Measurements from ENCODE around the gene TNFRSF8.

Gene TNFRSF8

GRCh38 chr1:12153181-12153785 is 90.2 kb downstream of the TNFRSF8 start:
- DNase-seq (ENCODE audit: low read depth in 2 of 2, low spot score in 1 of 2) = no peak

- DNase-seq (ENCODE audit: low read depth in 2 of 2, low spot score in 1 of 2) = no peak
Measured at GRCh38 chr1:12155328-12155727, 92.2 kb downstream of the TNFRSF8 start.

DNA sequence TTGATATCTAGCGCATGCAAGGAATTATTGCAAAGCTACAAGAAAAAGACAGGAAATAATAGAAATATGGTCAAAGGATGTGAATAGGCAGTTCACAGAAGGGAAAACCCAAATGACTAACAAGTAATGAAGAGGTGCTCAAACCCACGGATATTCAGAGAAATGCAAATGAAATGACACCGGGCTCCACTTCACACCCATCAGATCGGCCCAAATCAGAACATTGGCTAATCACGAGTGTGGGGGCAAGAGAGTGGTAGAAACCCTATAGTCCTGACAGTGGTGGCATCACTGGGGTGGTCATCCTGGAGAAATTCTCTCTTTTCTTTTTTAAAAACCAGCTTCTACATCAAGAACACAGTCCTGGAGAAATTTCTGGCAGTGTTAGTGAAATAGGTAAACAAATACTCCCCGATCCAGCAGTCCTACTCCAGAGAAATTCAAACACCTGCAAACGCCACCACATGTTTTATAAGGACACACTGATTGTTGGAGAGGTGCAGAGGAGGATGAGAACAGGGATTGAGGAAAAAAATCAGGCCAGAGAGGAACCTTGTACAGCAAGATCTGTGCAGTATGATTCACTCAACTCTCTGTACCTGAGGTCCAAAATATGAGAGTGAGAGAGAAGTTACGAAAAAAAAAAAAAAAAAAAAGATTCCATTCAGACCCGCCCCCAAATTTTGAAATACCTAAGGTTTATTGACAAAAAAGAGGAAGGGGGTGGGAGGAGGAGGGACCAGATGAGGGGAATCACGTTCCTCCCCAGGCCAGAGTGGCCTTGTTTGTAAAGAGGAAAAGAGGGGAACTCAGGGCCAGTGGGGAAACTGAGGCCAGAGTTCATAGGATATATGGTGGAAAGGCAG is 94.5 kb downstream of the TNFRSF8 start:
- DNase-seq (ENCODE audit: low read depth in 2 of 2, low spot score in 1 of 2) = no peak

DNA sequence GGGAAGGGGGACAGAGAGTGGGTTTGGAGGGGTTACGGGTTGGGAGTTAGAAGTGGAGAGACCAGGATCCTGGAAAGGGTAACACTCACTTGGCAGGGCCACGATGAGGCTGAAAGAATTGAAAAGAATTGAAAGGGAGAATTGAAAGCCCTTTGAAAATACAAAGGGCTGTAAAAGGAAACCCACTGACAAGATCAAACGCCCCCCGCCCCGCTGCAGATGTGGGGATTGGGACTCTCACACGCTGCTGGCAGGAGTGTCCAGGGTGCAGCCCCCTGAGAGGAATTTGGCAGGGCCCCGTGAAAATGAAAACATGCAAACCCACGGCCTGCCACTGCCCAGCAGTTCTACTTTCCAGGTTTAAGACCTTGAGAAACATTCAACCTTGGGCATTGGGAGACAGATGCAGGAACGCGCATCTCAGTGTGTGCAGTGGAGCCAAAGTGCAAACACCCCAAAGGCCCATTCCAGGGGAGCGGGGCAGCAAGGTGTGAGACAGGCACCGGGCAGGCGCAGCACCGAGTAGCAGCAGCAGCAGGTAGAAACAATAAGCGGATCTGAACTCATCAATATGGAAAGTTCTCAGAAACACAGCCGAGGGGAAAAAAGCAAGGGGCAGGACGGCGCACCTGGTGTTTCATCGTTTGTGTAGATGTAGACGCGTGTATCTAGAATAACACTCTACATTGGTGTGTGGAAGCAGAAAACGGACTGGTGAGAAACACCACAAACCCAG is 95.4 kb downstream of the TNFRSF8 start:
- DNase-seq (ENCODE audit: low read depth in 2 of 2, low spot score in 1 of 2) = no peak

DNA sequence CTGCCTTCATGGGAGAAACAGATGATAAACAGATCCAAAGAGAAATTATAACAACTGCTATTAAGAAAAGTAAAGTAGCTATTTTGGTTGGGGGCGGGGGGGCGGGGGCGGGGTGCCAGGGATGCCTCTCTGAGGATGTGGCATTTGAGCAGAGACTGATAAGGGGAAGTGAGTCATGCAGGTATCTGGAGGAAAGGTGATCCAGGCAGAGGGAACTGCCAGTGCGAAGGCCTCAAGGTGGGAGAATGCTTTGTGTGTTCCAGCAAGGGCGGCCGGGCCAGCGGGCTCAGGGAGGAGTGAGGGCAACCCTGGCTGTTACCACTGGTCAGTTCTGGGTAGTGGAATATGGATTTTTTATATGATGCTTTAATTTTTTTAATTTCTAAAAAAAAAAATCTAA is 96.7 kb downstream of the TNFRSF8 start:
- DNase-seq (ENCODE audit: low read depth in 2 of 2, low spot score in 1 of 2) = no peak

- DNase-seq (ENCODE audit: low read depth in 2 of 2, low spot score in 1 of 2) = no peak
Measured at GRCh38 chr1:12161324-12161661, 98.2 kb downstream of the TNFRSF8 start.

- peak; percentile 50 to 72 for DNase-seq (ENCODE audit: low read depth in 2 of 2, low spot score in 1 of 2)
Measured at GRCh38 chr1:12161662-12162458, 98.8 kb downstream of the TNFRSF8 start.

- no peak for DNase-seq (ENCODE audit: low read depth in 2 of 2, low spot score in 1 of 2)
Measured at GRCh38 chr1:12162459-12163137, 99.5 kb downstream of the TNFRSF8 start.

- no peak for DNase-seq (ENCODE audit: low read depth in 2 of 2, low spot score in 1 of 2)
Measured at GRCh38 chr1:12163210-12163609, 100.1 kb downstream of the TNFRSF8 start.

- DNase-seq (ENCODE audit: low read depth in 2 of 2, low spot score in 1 of 2) = no peak
Measured at GRCh38 chr1:12164210-12164609, 101.1 kb downstream of the TNFRSF8 start.

DNA sequence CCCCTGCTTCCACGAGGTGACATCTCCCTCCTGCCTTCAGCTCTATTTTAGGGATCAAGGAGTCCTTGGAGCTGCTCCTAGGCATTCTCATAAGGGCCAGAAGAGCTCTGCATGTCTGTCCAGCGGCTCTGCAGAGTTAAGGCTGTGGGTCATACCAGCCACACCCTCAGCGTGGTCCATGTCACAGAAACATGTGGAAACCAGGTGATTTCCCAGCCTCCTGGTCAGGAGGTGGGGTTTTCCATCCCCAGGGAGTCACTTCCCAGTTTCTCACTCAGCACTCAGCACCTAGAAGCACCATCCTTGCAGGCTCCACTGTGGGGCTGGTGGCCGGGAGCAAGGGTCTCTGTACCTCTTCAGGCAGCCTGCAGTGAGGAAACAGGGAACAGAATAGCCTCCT is 102.2 kb downstream of the TNFRSF8 start:
- DNase-seq (ENCODE audit: low read depth in 2 of 2, low spot score in 1 of 2) = no peak

DNA sequence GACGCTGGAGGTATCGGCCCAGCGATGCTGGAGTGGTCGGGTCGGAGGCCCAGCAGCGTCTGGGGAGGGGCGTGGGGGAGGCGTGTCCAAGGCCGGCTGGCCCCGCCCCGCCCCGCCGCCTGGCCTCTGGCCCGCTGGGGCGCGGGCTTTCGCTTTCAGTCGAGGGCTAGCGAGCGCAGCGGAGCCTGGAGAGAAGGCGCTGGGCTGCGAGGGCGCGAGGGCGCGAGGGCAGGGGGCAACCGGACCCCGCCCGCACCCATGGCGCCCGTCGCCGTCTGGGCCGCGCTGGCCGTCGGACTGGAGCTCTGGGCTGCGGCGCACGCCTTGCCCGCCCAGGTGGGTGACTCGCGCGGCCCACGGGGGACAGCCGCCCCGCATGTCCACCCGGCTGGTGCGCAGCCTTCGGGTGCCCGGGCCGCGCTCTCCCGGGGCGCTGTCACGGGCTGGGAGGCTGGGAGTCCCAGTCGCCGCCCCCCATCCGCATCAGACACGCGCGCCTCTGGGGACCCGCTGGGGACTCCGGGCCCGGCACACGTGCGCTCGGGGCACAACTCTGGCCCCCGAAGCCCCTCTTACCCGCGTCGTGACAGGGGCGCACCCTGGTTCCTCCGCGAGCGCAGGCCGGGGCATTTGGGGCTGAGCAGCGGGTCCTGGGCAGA is 103.9 kb downstream of the TNFRSF8 start, which contains the start of gene TNFRSF1B:
Gene TNFRSF1B (plus strand): TSS at position 158 of the 659 bp plus-strand sequence. CDS start 101 bp downstream, at position 259.
- no peak for DNase-seq (ENCODE audit: low read depth in 2 of 2, low spot score in 1 of 2)

GRCh38 chr1:12167493-12168429 is 104.7 kb downstream of the TNFRSF8 start:
- no peak for DNase-seq (ENCODE audit: low read depth in 2 of 2, low spot score in 1 of 2)

- DNase-seq (ENCODE audit: low read depth in 2 of 2, low spot score in 1 of 2) = no peak
Measured at GRCh38 chr1:12168451-12169160, 105.5 kb downstream of the TNFRSF8 start.

DNA sequence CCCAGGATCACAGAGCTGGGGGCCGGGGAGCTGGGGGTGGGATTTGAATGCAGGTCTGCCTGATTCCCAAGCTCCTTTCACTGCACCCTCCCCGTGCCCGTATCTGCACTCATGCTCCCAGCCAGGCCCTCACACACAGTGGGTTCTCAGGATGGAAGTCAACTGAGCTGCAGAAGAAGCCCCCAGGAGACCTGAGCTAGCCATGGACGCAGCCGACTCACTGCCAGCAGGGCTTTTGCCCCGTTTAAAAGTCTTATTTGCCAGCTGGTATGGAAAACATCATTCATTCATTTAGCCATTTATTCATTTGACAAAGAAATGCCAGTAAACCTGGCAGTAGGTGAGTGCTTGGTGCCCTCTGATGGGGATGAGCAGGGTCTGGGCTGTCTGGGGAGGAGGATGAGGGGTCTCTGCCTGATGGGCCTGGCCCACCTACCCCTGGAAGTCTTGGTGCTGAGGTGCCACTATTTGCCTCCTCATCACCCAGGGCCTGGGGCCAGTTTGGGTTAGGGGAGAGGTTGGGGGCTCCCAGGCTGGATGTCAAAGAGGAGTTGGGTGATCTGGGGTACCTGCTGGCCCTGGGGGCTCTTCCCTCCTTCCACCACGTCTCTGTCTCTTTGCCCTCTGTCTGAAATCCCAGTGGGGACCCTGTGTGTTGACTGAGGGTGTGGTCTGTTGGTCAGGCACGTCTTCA is 106.5 kb downstream of the TNFRSF8 start:
- no peak for DNase-seq (ENCODE audit: low read depth in 2 of 2, low spot score in 1 of 2)

DNA sequence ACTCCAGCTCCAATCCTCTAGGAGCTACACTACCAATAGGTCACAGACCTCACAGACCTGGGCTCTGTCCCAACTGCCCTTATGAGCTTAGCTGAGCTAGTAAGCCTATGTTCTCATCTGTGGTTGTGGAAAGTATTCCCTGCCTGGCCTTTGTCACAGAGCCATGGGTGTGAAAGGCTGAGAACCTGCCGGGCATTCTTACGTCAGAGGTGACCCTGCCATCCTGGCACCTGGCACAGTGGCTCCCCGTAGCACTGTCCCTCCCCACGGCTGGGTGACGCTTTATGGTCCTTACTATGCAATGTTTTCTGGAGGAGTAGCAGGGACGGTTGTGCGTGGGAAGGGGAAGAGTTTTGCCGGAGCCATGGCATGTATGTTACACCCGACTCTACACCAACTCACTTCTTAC is 107.2 kb downstream of the TNFRSF8 start:
- no peak for DNase-seq (ENCODE audit: low read depth in 2 of 2, low spot score in 1 of 2)

DNA sequence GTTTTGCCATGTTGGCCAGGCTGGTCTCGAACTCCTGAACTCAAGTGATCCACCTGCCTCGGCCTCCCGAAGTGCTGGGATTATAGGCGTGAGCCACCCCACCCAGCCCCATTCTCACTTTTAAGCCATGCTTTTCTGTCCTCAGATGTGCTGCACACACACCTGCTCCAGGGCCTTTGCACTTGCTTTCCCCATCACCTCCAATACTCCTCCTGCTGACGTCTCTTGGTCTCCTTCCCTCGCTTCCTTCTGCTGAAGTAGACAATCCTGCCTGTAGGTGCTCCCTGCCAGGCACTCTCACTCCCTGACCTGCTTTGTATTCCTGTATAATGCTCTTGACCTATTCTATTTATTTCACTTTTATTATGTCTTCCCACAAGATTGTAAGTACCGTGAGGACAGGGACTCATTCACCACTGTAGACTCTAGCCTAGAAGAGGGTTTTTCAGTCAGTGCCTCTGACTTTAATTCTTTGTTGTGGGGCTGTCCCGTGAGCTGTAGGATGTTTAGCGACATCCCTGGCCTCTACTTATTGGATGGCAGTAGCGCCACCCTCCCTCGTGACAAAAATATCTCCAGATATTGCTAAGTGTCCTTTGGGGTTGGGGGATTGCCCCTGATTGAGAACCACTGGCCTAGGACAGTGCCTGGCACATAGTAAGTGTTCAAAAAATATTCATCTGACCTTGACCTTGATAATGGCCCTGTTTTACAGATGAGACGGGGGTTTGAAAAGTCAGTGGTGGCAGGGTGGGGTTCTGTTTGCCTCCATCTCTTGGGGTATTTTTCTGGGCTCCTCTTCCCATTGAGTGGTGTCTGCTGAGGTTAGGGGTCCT is 108.3 kb downstream of the TNFRSF8 start:
- DNase-seq (ENCODE audit: low read depth in 2 of 2, low spot score in 1 of 2) = no peak

All from stimulated activated CD8-positive, alpha-beta memory T cell treated with anti-CD3 and anti-CD28 coated beads, Interleukin-4, amount 100 ng/mL, for 4 hours (primary cell).